Sigmoid colon (tissue), 3 donors: Measurements from ENCODE around the gene FAIM.
"Not testable (repeated sequence)": the region's sequence is repeated elsewhere in the genome, so short reads cannot be mapped to it uniquely, and the experiment has no call there.

Experiments used
- CTCF ChIP-seq, 4 experiments: fragments of 450-650 bp in 3 of 4; fragments of 200-600 bp in 1 of 4; IDR thresholded peaks; one replicate each; pipeline ENCODE4 v1.5.1; 2016 to 2019; ENCODE audit warnings: antibody characterized with exemption in 4 of 4, mild to moderate bottlenecking in 3 of 4, moderate library complexity in 2 of 4
- POLR2A ChIP-seq, 2 donors: fragments of 450-650 bp; IDR thresholded peaks; one replicate each; pipeline ENCODE4 v1.6.1; 2016; ENCODE audit warnings: antibody characterized with exemption in 2 of 2, mild to moderate bottlenecking in 2 of 2, moderate library complexity in 2 of 2

- not testable (repeated sequence) for TF ChIP-seq CTCF, POLR2A (IDR thresholded peaks at IDR 0.05)
These were observed 4.4 kb upstream of the FAIM start for GRCh38 chr3:138604106-138604595.
